Liver (tissue), 2 donors: Measurements from ENCODE around the gene TP53I3.

Experiments
- TAF1 ChIP-seq: conservative IDR thresholded peaks from 2 replicates; pipeline ENCODE4 v1.6.1; 2016; ENCODE audit warnings: antibody characterized with exemption, mild to moderate bottlenecking
- TF ChIP-seq, protein P1 (sequence below): IDR thresholded peaks from 2 replicates; pipeline ENCODE4 v1.6.1; 2016; ENCODE audit warnings: antibody characterized with exemption, mild to moderate bottlenecking
- donor health status: healthy.

DNA sequence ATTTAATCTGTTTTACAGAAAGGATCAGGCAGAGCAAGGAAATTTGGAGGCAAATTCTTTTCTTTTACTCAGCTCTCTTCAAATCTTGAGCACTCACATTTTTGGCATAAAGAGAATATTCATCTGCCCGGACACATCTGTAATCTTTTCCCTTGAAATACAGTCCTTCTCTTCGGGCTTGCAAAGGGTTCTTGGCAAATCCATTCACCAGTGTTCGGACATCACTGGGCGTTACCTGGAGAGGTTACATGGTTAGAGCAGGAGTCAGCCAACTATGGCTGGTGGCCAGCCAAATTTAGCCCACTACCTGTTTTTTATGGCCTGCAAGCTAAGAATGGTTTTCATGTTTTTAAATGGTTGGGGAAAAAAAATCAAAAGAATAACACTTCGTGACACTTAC, 36.4 kb upstream of the TP53I3 start:
- TF ChIP-seq, protein P1, sequence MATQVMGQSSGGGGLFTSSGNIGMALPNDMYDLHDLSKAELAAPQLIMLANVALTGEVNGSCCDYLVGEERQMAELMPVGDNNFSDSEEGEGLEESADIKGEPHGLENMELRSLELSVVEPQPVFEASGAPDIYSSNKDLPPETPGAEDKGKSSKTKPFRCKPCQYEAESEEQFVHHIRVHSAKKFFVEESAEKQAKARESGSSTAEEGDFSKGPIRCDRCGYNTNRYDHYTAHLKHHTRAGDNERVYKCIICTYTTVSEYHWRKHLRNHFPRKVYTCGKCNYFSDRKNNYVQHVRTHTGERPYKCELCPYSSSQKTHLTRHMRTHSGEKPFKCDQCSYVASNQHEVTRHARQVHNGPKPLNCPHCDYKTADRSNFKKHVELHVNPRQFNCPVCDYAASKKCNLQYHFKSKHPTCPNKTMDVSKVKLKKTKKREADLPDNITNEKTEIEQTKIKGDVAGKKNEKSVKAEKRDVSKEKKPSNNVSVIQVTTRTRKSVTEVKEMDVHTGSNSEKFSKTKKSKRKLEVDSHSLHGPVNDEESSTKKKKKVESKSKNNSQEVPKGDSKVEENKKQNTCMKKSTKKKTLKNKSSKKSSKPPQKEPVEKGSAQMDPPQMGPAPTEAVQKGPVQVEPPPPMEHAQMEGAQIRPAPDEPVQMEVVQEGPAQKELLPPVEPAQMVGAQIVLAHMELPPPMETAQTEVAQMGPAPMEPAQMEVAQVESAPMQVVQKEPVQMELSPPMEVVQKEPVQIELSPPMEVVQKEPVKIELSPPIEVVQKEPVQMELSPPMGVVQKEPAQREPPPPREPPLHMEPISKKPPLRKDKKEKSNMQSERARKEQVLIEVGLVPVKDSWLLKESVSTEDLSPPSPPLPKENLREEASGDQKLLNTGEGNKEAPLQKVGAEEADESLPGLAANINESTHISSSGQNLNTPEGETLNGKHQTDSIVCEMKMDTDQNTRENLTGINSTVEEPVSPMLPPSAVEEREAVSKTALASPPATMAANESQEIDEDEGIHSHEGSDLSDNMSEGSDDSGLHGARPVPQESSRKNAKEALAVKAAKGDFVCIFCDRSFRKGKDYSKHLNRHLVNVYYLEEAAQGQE = no peak
- TF ChIP-seq TAF1 = no peak
